Measurements from ENCODE around the gene DOK6. TPM values are rescaled to one million over a fixed set of nuclear protein-coding genes. Genes with fewer than 3 reads are reported as not detected.

Gene DOK6
- total RNA-seq, 1 experiment from 2014 or later, result not detected

DNA sequence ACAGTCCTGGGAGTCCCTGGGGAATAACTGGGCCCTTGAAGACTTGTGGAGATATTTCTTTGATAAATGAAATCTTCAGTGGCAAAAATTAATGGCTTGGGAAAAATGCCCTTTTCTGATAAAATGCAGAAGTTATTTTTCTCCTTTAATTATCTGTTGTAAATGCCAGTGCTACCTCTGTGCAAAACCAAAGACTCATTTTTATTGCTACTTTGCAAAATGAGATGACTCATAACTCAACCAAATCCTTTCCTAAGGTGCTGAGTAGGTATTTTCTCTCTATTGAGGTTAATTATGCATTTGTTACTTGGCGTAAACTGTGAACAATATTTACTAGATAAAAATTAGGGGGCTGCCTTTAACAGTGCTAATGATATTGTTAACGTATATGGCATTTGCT is 163.9 kb downstream of the DOK6 start:
- Mint-ChIP-seq H3K4me3 (ENCODE audit: low read depth, unreplicated experiment) (no peak overlapping the region), H3K27ac (ENCODE audit: unreplicated experiment) (no peak overlapping the region), H3K9me3 (ENCODE audit: low read depth, unreplicated experiment) (peaks cover 5% of the 10 kb centered on the region), H3K27me3 (ENCODE audit: unreplicated experiment) (no peaks in the 10 kb centered on the region), H3K4me1 (ENCODE audit: low read depth, unreplicated experiment) (peaks cover 8% of the 10 kb centered on the region), H3K36me3 (ENCODE audit: insufficient read depth, unreplicated experiment) (no peaks in the 10 kb centered on the region)
- no TSS peak for BruUV-seq (replicated peaks)
- no peak for DNase-seq
- CTCF ChIA-PET, result interaction anchor here (0.6 kb wide), 1 partner anchor 830 kb away, joined by 4 read pairs; no protein-coding TSS in a partner anchor
- TF ChIP-seq, protein P1, sequence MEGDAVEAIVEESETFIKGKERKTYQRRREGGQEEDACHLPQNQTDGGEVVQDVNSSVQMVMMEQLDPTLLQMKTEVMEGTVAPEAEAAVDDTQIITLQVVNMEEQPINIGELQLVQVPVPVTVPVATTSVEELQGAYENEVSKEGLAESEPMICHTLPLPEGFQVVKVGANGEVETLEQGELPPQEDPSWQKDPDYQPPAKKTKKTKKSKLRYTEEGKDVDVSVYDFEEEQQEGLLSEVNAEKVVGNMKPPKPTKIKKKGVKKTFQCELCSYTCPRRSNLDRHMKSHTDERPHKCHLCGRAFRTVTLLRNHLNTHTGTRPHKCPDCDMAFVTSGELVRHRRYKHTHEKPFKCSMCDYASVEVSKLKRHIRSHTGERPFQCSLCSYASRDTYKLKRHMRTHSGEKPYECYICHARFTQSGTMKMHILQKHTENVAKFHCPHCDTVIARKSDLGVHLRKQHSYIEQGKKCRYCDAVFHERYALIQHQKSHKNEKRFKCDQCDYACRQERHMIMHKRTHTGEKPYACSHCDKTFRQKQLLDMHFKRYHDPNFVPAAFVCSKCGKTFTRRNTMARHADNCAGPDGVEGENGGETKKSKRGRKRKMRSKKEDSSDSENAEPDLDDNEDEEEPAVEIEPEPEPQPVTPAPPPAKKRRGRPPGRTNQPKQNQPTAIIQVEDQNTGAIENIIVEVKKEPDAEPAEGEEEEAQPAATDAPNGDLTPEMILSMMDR (IDR thresholded peaks at IDR 0.05; ENCODE audit: unreplicated experiment), result no peak
- intact Hi-C loops (cut with micrococcal nuclease; ENCODE audit: unreplicated experiment), result no loop called here

DNA sequence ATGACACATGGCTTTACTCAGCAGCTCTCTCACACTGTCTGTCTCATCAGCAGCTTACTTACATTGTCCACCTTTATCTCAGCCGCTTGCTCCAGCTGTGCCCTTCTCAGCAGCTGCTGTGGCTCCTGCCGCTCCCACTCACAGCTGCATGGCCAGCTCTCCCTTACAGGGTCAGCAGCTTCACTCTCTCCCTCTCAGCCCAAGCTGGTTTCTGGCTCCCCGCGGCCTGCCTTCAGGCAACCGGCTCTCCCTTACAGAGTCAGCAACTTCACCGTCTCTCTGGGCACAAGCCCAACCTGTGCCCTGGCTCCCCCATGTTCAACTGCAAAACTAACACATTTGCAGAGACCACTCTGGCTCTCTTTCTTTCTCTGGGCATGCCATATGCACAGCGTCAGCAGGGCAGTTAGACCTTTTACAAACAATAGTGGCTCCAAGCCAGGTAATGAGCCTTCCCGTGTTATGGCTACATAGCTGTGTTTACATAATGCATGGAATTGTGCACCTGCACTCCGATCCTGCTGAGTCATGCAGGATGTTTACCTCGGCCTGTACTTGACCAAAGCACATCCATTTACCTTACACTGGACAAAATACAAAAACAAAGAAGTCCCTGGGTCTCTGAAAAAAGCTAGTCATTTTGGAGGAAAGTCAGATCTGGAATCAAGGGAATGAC is 167.3 kb downstream of the DOK6 start:
- BruUV-seq (replicated peaks), result no TSS peak
- DNase-seq, result no peak
- H3K4me3 Mint-ChIP-seq (ENCODE audit: low read depth, unreplicated experiment), result no peak overlapping the region
- TF ChIP-seq, protein P1 (IDR thresholded peaks at IDR 0.05; ENCODE audit: unreplicated experiment), result no peak
- H3K4me1 Mint-ChIP-seq (ENCODE audit: low read depth, unreplicated experiment), result peaks cover 8% of the 10 kb centered on the region
- no peaks in the 10 kb centered on the region for H3K36me3 Mint-ChIP-seq (ENCODE audit: insufficient read depth, unreplicated experiment)
- H3K27ac Mint-ChIP-seq (ENCODE audit: unreplicated experiment), result no peak overlapping the region
- peaks cover 7% of the 10 kb centered on the region for H3K9me3 Mint-ChIP-seq (ENCODE audit: low read depth, unreplicated experiment)
- H3K27me3 Mint-ChIP-seq (ENCODE audit: unreplicated experiment), result no peaks in the 10 kb centered on the region
- CTCF ChIA-PET, result no interaction called here
- intact Hi-C loops (cut with micrococcal nuclease; ENCODE audit: unreplicated experiment), result no loop called here

DNA sequence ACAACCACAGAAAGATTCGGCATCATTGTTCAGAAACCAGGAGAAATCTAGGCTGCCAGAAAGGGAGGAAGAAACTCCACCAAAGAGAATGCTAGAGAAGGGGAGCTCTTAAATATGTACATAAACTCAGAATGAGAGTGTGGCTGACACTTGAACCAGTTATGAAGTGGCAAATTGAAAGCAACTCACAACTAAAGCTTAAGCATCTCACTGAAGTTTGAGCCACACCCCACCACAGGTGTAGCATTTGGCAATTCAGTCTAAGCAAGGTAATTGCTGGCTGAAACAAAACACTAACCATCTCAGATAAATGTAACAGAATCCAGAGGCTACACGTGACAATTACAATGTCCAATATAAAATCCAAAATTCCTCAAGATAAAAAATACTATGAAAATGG is 168.4 kb downstream of the DOK6 start:
- H3K4me1 Mint-ChIP-seq (ENCODE audit: low read depth, unreplicated experiment), result peaks cover 8% of the 10 kb centered on the region
- intact Hi-C loops (cut with micrococcal nuclease; ENCODE audit: unreplicated experiment), result no loop called here
- H3K27ac Mint-ChIP-seq (ENCODE audit: unreplicated experiment), result no peak overlapping the region
- H3K9me3 Mint-ChIP-seq (ENCODE audit: low read depth, unreplicated experiment), result peaks cover 7% of the 10 kb centered on the region
- H3K4me3 Mint-ChIP-seq (ENCODE audit: low read depth, unreplicated experiment), result no peak overlapping the region
- H3K36me3 Mint-ChIP-seq (ENCODE audit: insufficient read depth, unreplicated experiment), result no peaks in the 10 kb centered on the region
- TF ChIP-seq, protein P1 (IDR thresholded peaks at IDR 0.05; ENCODE audit: unreplicated experiment), result no peak
- no peak for DNase-seq
- no TSS peak for BruUV-seq (replicated peaks)
- CTCF ChIA-PET, result no interaction called here
- no peaks in the 10 kb centered on the region for H3K27me3 Mint-ChIP-seq (ENCODE audit: unreplicated experiment)

DNA sequence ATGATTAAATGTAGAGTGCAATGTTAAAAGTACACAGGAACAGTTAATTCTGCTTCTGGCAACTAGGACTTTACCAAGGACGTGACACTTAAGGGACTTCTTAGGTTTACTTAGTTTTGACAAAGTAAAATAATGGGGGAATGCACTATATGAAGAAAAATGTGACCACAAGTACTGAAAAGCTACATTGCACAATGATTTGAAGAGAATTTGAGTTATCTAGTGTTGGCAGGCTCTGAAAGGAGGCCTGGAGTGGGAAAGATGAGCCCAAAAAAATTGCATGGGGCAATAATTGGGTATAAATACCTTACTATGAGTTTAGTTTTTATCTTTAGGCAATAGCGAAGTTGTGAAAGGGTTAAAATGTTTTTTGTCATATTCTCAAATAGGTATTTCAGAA is 173.7 kb downstream of the DOK6 start:
- Mint-ChIP-seq H3K36me3 (ENCODE audit: insufficient read depth, unreplicated experiment) (no peaks in the 10 kb centered on the region), H3K4me1 (ENCODE audit: low read depth, unreplicated experiment) (no peaks in the 10 kb centered on the region), H3K27me3 (ENCODE audit: unreplicated experiment) (no peaks in the 10 kb centered on the region), H3K9me3 (ENCODE audit: low read depth, unreplicated experiment) (peaks cover 2% of the 10 kb centered on the region), H3K27ac (ENCODE audit: unreplicated experiment) (no peak overlapping the region), H3K4me3 (ENCODE audit: low read depth, unreplicated experiment) (no peak overlapping the region)
- BruUV-seq (replicated peaks), result no TSS peak
- DNase-seq, result no peak
- CTCF ChIA-PET, result no interaction called here
- TF ChIP-seq, protein P1 (IDR thresholded peaks at IDR 0.05; ENCODE audit: unreplicated experiment), result no peak
- intact Hi-C loops (cut with micrococcal nuclease; ENCODE audit: unreplicated experiment), result no loop called here

All from Calu3 (cell line).